Activated CD4-positive, alpha-beta T cell treated with anti-CD3 and anti-CD28 coated beads, Interleukin-2, Interleukin-6, amounts not matched to agents 100 ng/mL and 50 ng/mL, durations not matched to agents 16 hours and 8 hours (primary cell): Measurements from ENCODE around the gene SPARC.

Experiments used
- DNase-seq: peaks from one replicate; pipeline ENCODE4 v3.0.0-alpha.2; 2020

Gene SPARC

DNA sequence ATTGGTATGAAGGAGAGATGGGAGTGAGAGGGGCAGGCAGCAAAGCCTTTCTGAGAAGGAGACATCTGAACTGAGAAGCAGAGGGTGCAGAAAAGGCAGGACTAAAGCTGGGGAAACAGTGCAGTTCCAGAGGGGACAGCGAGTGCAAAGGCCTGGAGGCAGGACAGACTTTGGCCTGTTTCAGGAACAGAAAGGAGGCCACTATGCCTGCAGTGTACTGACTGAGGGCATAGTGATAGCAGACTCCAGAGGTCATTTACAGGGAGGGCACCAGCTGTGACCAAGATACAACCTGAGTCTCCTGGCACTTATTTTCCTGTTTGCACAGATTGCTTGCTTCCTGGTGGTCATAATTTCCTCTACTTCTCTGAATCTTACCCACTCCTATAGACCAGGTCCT lies 29.6 kb downstream of the SPARC start:
- no peak for DNase-seq

DNA sequence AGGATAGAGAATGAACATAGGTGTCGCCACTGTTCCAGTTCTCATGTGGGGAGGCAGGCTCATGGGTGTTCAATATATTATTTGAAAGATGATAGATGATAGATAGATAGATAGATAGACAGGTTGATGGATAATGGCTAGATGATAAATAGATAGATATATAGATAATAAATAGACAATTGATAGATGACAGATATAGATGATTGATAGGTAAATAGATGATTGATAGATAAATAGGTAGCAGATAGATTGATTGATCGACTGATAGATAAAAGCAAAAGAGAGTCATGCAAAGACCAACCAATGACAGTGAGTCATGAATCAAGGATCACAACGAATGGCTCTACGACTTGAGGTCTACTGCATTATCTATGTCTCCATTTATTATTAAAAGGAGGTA lies 30.4 kb downstream of the SPARC start:
- DNase-seq = no peak

DNA sequence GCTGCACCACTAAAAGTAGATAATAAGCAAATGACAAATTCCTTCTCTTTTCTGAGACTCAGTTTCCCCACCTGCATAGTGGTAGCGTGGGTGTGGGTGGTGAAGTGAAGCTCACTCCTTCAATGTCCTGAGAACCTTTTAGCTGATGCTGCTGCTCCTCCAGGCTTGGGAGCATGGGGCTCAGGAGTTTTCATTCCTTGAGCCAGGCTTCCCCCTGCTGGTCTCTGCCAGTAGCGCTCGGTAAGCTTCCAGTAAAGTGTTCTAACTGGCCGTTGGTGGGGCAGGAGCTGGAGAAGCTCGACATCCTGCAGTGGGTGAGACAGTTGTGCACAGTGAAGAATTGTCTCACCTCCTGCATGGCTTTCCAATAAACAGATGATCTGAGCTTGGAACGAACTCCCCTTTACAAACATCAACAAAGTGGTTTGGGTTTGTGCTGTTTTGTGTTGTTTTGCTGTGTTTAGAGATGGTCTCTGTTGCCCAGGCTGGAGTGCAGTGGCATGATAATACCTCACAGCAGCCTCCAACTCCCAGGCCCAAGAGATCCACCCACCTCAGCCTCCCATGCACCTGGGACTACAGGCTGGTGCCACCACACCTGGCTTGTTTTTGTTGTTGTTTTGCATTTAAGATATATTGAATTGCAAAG lies 34.6 kb downstream of the SPARC start:
- peak; percentile 81 for DNase-seq

DNA sequence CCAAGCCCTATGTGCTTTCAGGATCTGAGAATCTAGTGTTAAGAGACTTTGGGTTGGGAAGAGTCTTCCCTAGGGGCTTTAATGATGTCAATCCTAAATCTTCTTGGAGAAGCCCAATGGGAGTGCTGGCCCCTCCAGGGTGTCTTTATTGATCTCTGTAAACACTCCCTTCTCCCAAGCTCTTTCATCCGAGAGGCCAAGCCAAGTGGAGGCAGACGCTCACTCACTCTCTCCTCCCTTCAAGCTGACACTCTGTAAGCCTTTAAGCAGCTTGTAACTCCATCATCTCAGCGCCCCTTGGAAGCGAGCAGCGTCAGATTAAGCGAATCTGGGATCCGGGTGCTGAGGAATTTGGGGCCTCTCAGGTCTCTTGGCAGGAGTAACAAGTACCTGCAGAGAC lies 37.7 kb downstream of the SPARC start:
- no peak for DNase-seq

DNA sequence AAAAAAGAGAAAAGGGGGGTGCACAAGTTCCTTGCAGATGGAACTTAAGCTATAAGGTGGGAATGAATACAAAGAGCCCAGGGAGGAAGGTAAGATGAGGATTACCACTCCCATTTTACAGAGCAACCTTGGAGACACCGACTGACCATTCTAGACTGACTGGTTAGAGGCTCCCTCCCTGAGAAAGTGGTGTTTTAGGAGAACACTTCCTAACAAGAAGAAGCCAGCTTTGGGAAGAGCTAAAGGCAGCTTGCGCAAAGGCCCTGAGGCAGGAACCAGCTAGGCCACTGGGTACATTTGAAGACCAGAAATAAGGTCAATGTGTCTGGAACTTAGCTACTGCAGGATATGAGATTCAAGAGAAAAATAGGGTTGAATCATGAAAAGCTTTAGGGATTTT lies 38.6 kb downstream of the SPARC start:
- no peak for DNase-seq

DNA sequence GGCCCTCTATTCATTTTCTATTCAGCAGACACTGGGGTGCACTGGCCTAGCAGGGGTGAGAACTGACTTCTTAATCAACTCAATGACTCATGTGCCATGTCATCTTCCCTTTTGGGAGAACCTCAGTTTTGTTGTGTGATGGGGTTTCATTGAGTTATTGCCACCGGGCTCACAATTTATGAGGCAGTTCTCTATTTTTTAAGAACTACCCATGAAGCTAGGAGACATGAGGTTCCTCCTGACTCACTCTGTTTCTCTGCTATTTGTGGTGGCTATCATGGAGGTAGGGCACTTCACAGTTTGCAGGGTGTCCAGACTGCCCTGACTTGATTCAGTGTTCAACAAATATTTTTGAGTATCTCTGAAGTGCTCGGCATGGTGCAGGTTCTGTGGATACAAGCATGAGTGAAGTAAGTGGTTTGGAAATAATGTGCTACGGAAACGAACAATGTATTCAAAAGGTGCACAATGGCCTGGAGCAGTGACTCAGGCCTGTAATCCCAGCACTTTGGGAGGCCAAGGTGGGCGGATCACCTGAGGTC lies 39.3 kb downstream of the SPARC start:
- DNase-seq = no peak

DNA sequence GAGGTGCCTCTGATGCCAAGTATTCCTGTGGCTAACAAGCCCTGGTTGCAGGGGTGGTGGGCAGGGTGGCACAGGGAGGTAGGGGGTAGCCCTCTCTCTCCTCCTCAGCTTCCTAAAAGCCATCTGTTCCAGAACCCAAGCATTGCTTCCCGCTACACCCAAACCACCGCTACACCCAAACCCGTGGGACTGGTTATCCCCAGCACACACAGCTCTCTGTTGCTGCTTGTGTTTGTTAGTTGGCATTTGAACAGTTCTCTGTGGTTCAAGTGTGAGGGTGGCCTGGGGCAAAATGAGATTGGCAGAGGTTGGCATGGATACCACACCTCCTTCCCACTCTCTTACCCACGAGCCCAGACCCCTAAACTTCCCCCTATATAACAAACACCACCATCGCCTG lies 40.4 kb downstream of the SPARC start:
- DNase-seq = no peak

DNA sequence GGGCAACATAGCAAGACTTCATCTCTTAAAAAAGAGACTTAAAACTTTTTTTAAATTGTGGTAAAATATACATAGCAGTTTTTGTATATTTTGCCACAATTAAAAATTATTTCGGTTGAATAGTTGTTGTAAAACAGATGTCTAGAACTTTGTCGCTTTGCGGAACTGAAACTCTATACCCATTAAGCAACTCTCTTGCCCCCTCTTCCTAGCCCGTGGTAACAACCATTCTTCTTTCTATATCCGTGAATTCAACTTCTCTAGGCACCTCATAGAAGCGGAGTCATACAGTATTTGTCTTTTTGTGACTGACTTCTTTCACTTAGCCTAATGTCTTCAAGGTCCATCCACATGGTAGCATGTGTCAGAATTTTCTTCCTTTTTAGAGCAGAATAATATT lies 43.3 kb downstream of the SPARC start:
- DNase-seq = no peak

DNA sequence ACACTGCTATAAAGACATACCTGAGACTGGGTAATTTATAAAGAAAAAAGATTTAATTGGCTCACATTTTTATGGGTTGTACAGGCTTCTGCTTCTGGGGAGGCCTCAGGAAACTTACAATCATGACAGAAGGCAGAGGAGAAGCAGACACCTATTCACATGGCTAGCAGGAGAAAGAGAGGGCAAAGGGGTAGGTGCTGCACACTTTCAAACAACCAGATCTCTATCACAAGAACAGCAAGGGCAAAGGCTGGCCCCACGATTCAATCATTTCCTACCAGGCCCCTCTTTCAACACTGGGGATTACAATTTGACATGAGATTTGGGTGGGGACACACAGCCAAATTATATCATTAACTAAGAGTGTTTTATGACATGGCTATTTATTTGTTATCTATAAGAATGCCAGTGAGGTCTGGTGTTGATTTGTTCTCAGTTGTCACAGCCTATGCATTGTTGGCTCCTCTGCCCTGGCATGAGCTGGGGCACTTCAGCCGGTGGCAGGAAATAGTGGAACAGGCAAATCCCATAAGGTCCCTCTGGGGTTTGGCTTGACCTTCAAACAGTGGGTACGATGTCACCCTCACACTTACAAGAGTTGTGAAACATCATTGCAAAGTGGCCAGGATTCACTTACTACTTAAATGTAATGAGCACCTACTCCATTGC lies 44.1 kb downstream of the SPARC start:
- no peak for DNase-seq

DNA sequence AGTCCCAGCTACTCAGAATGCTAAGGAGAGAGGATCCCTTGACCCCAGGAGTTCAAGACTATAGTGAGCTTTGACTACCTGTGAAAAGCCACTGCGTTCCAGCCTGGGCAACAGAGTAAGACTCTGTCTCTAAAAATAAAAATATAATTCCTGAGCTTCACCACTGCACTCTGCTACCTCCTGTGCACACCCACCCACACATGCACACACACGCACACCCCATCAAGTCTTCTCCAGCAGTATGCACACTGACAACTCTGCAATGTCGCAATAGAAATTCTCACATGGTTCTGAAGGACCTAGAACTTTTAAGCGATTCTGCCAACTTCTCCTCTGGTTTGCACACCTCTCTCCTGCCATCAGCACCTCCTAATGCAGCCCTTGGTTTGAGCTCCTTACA lies 48.1 kb downstream of the SPARC start:
- DNase-seq = no peak

DNA sequence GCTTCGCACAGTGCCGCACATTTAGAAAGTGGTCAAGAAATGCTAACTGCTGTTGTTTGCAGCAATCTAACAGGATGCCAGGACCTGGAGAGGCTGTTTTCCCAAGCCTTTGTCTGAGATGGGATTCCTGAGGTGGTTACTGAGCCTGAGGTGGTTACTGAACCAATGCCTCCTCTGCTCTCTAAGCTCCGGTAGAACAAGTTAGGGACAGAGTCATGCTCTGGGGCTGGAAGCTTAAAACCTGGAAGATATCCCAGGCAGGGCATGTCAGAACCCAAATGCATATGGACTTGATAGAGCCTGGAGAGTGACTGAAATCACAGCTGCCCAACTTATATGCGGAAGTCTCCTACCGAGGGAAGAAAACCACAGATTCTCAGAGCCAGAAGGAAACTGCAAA lies 49.0 kb downstream of the SPARC start:
- no peak for DNase-seq

DNA sequence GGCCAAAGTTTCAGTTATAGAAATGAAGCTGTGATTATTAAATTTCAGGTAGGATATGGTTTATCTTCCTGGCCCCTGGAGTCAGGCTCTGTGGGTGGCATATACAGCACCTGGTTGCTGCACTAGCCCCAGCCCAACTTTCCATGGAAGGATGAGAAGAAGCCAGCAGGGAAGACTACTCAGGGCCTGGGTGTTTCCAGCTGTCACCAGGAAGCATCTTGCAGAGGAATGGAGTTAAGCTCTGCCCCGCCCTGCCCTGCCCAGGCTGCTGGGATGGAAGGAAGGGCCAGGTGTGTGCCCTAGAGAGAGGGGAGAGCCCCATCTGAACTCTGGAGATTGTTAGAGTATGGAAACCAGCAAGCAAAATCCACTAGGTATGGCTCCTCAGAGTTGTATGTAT lies 52.8 kb downstream of the SPARC start:
- DNase-seq = no peak

DNA sequence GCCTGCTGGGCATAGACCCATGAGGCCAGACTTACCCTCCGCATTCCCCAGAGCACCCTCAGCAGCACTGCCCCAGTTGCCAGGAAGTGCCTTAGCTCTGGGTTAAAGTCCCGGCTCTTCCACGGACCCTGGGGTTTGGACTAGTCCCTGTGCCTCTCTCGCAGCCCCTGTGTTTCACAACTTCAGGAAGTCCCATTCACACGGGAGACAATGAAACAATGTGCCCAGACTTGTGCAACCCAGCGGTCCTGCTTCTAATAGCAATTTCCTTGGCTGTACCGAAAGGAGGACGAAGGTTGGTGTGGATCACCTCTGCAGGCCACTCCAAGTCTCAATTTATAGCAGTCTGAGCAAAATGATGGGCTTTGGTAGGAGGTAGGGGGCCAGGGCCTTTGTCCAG lies 53.8 kb downstream of the SPARC start:
- no peak for DNase-seq

DNA sequence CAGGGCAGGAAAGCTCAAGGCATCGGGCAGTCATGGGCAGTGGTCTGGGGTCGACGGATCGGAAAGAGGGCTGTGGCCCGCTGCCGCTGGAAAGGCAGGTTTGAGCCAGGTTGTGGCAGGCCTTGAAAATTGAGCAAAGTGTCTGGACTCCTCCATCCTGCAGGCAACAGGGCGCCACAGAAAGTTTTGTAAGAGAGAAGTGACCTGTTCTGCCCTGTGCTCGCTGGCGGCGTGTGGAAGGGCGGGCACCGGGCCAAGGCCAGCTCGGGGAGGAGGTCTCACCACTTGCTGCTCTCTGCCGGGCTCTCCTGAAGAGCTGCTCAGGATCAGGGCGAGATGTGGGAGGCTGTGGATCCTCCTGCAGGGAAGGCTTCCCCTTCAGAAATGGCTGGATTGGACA lies 54.2 kb downstream of the SPARC start:
- no peak for DNase-seq

DNA sequence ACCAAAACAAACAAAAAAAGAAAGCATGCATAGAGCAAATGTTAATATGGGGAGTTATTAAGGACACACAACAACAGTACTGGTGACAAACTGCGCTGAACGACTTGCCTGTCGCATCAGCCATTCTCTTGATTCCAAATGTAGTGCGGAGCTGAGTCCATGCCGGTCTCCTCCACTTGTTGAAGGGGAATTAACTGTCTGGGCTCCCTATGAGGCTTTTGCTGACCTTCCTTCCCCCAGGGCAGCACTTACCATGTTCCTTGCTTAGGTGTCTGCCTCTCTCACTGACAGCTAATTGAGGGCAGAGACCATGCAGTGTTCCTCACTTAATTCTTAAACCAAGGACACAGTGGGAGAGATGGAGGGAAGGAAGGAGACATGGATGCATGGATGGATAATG lies 54.8 kb downstream of the SPARC start:
- no peak for DNase-seq

DNA sequence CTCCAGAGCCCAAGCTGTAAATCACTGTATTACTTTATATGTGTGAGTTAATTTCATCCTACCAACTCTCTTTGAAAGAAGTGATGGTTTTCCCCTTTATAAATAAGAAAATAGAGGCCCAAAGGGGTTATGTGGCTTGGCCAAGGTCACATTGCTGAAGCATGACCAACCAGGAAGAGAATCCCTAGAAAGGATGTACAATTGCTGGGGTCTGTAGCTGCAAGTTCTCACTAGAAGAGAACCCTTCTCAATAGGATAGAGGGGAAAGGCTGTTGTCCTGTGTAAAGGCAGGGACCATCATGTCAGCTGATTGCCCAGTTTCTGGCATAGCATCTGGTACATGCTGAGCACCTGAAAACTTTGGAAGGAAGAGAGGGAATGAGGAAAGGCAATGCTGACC lies 56.6 kb downstream of the SPARC start:
- no peak for DNase-seq

DNA sequence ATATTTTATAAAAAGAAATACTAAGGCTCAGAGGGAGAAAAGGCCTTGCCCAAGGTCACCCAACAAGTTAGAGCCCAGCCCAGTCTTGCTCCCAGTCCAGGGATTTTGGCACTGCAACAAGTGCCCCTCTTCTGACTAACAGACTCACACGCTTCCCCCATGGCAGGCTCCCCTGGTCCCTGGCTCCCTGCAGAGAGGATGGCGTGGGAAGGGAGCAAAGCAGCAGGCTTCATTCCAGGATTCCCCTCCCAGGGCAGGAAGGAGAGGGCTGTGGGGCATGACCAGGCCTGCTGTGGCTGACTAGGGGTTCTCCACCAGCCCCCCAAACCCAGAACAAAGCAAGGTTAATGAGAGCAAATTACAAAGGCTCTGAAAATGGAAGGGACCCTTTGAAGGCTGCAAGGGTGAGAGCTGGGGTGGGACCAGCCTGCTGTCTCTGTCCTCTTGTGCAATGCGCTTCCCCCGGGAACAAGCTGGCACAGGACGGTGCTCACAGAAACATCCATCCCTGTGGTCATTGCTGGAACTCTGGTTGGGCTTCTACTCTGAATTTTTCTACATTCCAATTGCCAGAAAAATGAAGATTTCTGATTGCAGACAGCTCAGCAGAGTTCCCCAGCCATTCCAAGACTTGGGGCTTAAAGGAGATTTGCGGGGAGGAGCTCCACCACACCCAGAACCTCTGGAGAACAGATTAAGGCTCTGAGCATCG lies 58.4 kb downstream of the SPARC start:
- no peak for DNase-seq

DNA sequence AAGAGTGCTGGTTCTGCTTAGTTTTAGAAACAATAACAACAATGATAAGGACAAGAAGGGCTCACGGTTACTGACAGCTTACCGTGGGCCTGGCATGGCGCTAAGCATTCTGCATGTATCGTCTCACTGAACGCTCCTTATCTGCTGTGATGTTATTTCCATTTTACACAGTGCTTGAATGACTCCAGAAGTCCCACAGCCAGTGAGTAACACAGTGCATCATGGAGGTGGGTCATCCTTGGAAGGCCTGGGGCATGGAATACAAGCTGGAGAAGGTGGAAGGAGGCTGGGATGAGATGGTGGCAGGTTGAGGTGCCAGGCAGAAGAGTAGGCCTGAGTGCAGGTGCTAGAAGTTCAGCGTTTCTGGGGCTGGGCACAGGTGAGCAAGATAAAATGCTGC lies 59.1 kb downstream of the SPARC start:
- DNase-seq = no peak

DNA sequence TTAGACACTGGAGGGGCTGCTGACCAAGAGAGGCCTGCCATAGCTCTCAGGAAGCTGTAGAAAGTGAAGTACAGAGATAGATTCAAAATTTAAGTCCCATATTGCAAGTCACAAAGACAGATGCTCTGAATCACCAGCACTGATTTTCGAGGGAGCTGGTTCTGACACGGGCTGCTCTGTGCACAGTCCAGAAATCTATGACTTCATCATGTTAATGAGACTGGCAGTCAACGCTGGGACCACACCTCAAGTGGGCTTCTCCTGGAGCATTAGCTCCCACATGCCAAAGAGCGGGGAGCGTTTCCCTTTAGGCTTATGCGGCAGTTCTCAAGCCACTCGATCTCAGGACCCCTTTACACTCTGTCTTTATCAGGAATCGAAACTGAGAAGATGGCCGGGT lies 61.4 kb downstream of the SPARC start:
- no peak for DNase-seq

DNA sequence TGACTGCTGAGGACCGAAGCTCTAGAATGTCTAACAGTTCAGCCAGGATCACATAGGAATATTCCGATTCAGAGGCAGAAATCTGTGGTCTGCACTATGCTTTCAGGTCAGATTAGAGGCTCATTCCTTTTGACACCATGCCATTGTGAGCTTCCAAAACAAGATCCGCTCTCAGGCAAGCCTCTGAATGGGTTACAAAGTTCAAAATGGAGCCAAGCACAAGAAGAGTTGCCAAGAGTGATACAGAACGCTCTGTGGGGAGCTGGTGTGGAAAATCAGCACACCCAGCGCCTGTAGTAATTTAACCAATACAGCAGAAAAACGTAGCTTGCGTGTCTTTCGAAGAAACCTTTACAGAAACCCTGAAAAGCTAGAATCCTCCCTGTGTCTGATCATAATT lies 62.2 kb downstream of the SPARC start:
- DNase-seq = no peak

DNA sequence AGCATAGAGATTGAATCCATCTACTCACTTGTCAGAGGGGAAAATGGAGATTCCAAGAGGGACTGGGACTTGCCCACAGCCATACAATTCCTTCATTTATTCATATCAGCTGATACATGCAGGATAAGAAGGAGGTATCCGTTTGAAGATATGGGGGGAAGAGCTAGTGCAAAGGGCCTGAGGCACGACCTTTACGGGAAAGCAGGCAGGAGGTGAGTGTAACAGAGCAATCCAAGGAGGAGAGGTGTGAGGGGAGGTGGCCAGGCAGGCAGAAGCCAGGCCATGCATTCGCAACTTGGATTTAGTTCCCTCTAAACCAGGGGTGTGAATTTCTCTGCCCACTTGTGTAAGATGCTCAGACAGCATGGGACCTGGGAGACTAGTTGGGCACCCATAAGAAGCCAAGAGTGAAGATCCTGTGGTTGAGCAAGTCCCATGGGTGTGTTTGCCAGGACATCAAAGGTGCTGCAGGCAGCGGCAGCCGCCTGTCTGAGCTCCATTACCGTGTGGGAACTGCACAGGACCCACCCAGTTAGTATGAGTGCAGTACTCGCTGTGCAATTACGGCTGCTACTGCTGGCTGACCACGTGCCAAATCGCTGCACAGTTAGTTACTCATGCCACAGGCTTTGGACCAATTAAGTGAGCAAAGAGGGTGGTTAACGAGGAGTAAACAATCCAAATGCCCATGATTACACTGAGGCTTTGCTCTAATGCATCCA lies 64.2 kb downstream of the SPARC start:
- DNase-seq = no peak

DNA sequence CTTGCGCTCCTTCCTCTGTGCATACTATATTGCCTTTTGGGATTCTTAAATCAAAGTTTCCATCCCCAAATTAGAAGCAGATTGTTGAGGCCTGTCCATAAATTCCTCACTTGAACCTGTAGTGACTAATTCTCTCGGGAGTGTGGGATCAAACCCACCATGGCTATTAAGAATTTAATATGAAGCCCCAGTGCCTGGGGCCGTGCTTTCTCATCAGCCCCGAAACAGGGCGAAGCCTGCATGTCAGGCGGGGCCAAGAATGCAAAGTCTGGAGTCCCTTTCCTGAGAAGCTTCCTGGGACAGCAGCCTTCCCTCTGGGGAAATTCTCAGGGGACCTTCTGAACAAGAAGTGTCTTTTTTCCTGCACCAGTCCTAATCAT lies 66.3 kb downstream of the SPARC start:
- DNase-seq = no peak

DNA sequence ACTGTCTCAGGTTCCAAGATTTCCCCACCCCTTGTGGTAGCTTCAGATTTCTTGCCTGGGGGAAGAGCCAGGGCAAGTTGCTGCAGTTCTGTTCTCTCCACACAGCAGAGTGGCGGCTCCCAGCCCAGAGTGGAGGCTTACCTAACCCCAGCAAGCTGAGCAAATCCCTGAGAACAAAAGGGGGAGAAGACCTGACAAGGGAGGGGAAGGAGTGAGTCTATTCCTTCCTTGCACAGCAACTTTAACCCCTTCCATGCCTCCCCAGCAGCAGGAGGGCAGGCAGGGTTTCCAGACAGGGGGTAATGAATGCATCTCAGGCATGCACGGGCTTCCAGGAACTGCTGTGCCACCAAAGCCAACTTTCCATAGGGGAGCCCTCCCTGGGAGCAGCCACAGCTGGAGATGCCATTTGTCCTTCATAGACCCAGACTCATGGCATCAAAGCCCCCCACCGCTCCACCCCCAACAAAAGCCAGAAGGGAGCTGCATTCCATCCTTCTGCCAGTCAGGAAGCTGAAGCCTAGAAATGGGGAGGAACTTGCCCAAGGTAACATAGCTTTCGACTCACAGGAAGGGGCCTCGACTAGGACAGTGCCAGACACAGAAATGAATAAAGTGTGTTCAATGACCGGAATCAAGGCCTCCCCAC lies 66.8 kb downstream of the SPARC start:
- no peak for DNase-seq
